Psoas muscle (tissue), 8 donors: ENCODE measurements around the gene TMEM147. TPM values are rescaled to one million over a fixed set of nuclear protein-coding genes. Genes with fewer than 3 reads are reported as not detected.

Source experiments
- ATAC-seq, 4 donors: fragments of 200-7000 bp; cut with Tn5 transposase; one replicate each; pipeline ENCODE4 v1.9.1; 2020; ENCODE audit warnings: moderate library complexity in 3 of 4, mild to moderate bottlenecking in 2 of 4
- DNase-seq, 2 donors: peaks; one replicate each; pipeline ENCODE4 v3.0.0-alpha.2; 2020
- H3K27ac ChIP-seq: fragments of 200-600 bp; one replicate; pipeline ENCODE4 v1.8.0; 2022
- H3K27me3 ChIP-seq, 3 donors: fragments of 200-600 bp in 1 of 3; one replicate each; pipeline versions ENCODE4 v1.6.1 to v1.8.0; 2013 to 2022; ENCODE audit warnings: low read length in 2 of 3, mild to moderate bottlenecking in 2 of 3, moderate library complexity in 1 of 3; ENCODE audit not compliant: insufficient read depth in 3 of 3
- H3K36me3 ChIP-seq, 2 donors: fragments of 200-600 bp in 1 of 2; one replicate each; pipeline versions ENCODE4 v1.6.1 to v1.8.0; 2013 to 2022; ENCODE audit warnings: low read depth in 1 of 2, mild to moderate bottlenecking in 1 of 2, moderate library complexity in 1 of 2; ENCODE audit not compliant: insufficient read depth in 1 of 2
- H3K4me1 ChIP-seq: fragments of 200-600 bp; one replicate; pipeline ENCODE4 v1.8.0; 2022
- H3K4me3 ChIP-seq: fragments of 200-600 bp; one replicate; pipeline ENCODE4 v1.8.0; 2022; ENCODE audit warnings: mild to moderate bottlenecking
- H3K9me3 ChIP-seq: fragments of 200-600 bp; one replicate; pipeline ENCODE4 v1.8.0; 2022
- CTCF ChIP-seq: fragments of 200-600 bp; IDR thresholded peaks from one replicate; pipeline ENCODE4 v1.8.0; 2022; ENCODE audit warnings: antibody characterized with exemption
- WGBS, 3 donors: extraction: QIAGEN DNeasy Blood & Tissue Kit; methylation state at CpG; one replicate each; pipeline versions ENCODE4 v1.1.6 to v1.1.7; 2013; 5-methylcytosine and 5-hydroxymethylcytosine counted together
- intact Hi-C, 2 donors: fragments of 100-400 bp; cut with DNase I; formaldehyde crosslinking; loops; one replicate each; pipeline versions ENCODE4 v1.11.0 to v1.14.2; 2022
- polyA plus RNA-seq, 3 donors: library from polyadenylated mRNA; stranded (reverse); fragments of 200-250 nt; gene quantifications; one replicate each; pipeline ENCODE4 v1.2.3, GENCODE V29; 2013
- total RNA-seq, 4 donors: library from RNA; stranded (reverse); fragmentation: NEBNext Ultra II Directional in 2 of 4; extraction: Animal tissue kit (Norgen Biotek cat#: 25700) in 2 of 4; gene quantifications; one replicate each; pipeline versions ENCODE4 v1.2.1 to v1.2.4, GENCODE V29; 2021 to 2023
- donor health status: healthy with polysubstance abuse.
- donor health status: DM: no; HTN: no; CAD: no; lungs with moderate emphysema.
- donor health status: Bipolar disorder and iron deficiency.
- donor health status: healthy.
- donor health status: DM: yes; HTN: yes; CAD: no.
- donor health status: DM: no; HTN: no; CAD: no.
- donor health status: DM: no; HTN: no; CAD: no.
- donor health status: DM: yes; HTN: yes; CAD: no.

Gene TMEM147
- total and polyA plus RNA-seq, 7 donors, result 77.1 to 245 (median 103) TPM

- WGBS, 3 donors, result 82 to 86% (median 85%) methylated on average over 10 of the region's 10 CpGs
- TF ChIP-seq CTCF, result no peak
- ATAC-seq (no peak), DNase-seq (no peak)
- H3K36me3 ChIP-seq, result no peaks in the 10 kb centered on the region
- peaks cover 0 to 9% (median 7%) of the 10 kb centered on the region in 3 donors for H3K27me3 ChIP-seq
- H3K27ac ChIP-seq, result no peak overlapping the region
- no peak overlapping the region for H3K4me3 ChIP-seq
- intact Hi-C loops, result no loop called here
- no peaks in the 10 kb centered on the region for H3K9me3 ChIP-seq
- H3K4me1 ChIP-seq, result no peaks in the 10 kb centered on the region
These were observed 44.8 kb upstream of the TMEM147 start for GRCh38 chr19:35500611-35501010.

GRCh38 chr19:35501684-35502083, 43.7 kb upstream of the TMEM147 start:
- H3K4me3 ChIP-seq, result no peak overlapping the region
- DNase-seq (no peak), ATAC-seq (peak in 1 of 4 donors; percentile 25)
- 63 to 67% (median 65%) methylated on average over 15 of the region's 15 CpGs for WGBS, 3 donors
- H3K4me1 ChIP-seq, result no peaks in the 10 kb centered on the region
- no peak for TF ChIP-seq CTCF
- H3K27ac ChIP-seq, result no peak overlapping the region
- H3K27me3 ChIP-seq, result peaks cover 0 to 18% (median 9%) of the 10 kb centered on the region in 3 donors
- H3K9me3 ChIP-seq, result no peaks in the 10 kb centered on the region
- no peaks in the 10 kb centered on the region for H3K36me3 ChIP-seq
- intact Hi-C loops, result no loop called here

GRCh38 chr19:35502751-35503150, 42.7 kb upstream of the TMEM147 start:
- Histone ChIP-seq H3K4me3 (no peak overlapping the region), H3K4me1 (no peaks in the 10 kb centered on the region), H3K9me3 (no peaks in the 10 kb centered on the region), H3K27ac (no peak overlapping the region), H3K36me3 (no peaks in the 10 kb centered on the region), H3K27me3 (peaks cover 0 to 29% (median 9%) of the 10 kb centered on the region in 3 donors)
- WGBS, 3 donors, result 70 to 82% (median 75%) methylated on average over 4 of the region's 4 CpGs
- no peak for TF ChIP-seq CTCF
- no peak for DNase-seq
- intact Hi-C loops, result no loop called here
- ATAC-seq, result no peak

GRCh38 chr19:35506011-35506410, 39.4 kb upstream of the TMEM147 start:
- Histone ChIP-seq H3K36me3 (no peaks in the 10 kb centered on the region), H3K27ac (no peak overlapping the region), H3K27me3 (peaks cover 0 to 57% (median 16%) of the 10 kb centered on the region in 3 donors), H3K4me1 (peaks cover 4% of the 10 kb centered on the region), H3K4me3 (no peak overlapping the region), H3K9me3 (no peaks in the 10 kb centered on the region)
- 67 to 81% (median 72%) methylated on average over 7 of the region's 7 CpGs for WGBS, 3 donors
- TF ChIP-seq CTCF, result no peak
- intact Hi-C loops, result no loop called here
- no peak for DNase-seq
- no peak for ATAC-seq

- Histone ChIP-seq H3K27me3 (peaks cover 0 to 73% (median 24%) of the 10 kb centered on the region in 3 donors), H3K4me3 (no peak overlapping the region), H3K4me1 (peaks cover 4% of the 10 kb centered on the region), H3K36me3 (no peaks in the 10 kb centered on the region), H3K27ac (no peak overlapping the region), H3K9me3 (no peaks in the 10 kb centered on the region)
- 68 to 76% (median 71%) methylated on average over 11 of the region's 11 CpGs for WGBS, 3 donors
- intact Hi-C loops, result no loop called here
- DNase-seq (no peak), ATAC-seq (no peak)
- TF ChIP-seq CTCF, result no peak
These were observed 37.9 kb upstream of the TMEM147 start for GRCh38 chr19:35507561-35507960.
